ENCODE measurements around the gene CCDC180. TPM values are rescaled to one million over a fixed set of nuclear protein-coding genes. Genes with fewer than 3 reads are reported as not detected.

CCDC180 gene
- total and polyA plus RNA-seq, 2 experiments from 2014 or later, result 5.1 to 15.7 TPM

DNA sequence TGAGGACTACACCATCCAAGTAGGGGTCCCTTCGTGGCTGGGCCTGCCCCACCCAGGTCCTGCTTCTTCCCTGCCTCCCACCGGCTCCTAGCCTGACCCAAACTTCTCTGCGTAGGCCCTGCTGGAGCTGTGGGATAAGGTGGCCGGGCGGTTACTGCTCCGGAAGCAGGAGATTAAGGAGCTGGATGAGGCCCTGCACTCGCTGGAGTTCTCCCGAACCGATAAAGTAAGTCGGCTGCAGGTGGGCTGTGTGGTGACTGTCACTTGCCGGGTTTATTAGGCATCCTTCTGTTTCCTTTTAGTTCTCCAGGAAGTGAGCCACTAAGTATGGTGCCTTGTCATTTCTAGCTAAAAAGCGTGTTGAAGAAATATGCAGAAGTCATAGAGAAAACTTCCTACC lies 7.0 kb downstream of the CCDC180 start:
- H3K9me3 ChIP-seq (ENCODE audit: low read depth), result no peaks in the 10 kb centered on the region
- no peaks in the 10 kb centered on the region for H3K27me3 ChIP-seq
- H3K4me3 ChIP-seq, result no peak overlapping the region
- H3K27ac ChIP-seq, result no peak overlapping the region
- H3K36me3 ChIP-seq, result no peaks in the 10 kb centered on the region
- DNase-seq (ENCODE audit: low read depth in 1 of 2, low spot score in 1 of 2), result no peak
- no peaks in the 10 kb centered on the region for H3K4me1 ChIP-seq (ENCODE audit: low read depth)
- TF ChIP-seq CTCF (IDR thresholded peaks at IDR 0.05; ENCODE audit: low read depth, low read length), result no peak

DNA sequence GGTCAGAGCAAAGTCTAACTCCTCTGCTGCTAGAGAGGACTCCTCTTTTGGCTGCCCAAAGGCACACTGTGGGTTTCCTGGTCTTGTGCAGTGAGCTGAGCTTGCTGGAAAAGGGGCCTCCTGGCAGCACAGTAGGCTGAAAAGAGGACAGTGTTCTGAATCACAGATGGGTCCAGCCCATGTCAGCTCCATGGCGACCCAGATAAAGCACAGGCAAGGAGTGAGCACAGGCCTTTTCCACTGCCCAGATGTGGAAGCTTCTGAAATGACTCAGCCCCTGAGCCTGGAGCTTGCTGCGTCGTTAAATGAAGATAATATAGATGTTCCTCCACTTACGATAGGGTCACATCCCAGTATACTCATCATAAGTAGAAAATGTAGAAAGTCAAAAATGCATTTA lies 8.1 kb downstream of the CCDC180 start:
- Histone ChIP-seq H3K27ac (no peak overlapping the region), H3K4me1 (ENCODE audit: low read depth) (no peaks in the 10 kb centered on the region), H3K36me3 (no peaks in the 10 kb centered on the region), H3K27me3 (no peaks in the 10 kb centered on the region), H3K4me3 (no peak overlapping the region), H3K9me3 (ENCODE audit: low read depth) (no peaks in the 10 kb centered on the region)
- DNase-seq (ENCODE audit: low read depth in 1 of 2, low spot score in 1 of 2), result peak in 1 of 2 donors; percentile 68
- no peak for TF ChIP-seq CTCF (IDR thresholded peaks at IDR 0.05; ENCODE audit: low read depth, low read length)

DNA sequence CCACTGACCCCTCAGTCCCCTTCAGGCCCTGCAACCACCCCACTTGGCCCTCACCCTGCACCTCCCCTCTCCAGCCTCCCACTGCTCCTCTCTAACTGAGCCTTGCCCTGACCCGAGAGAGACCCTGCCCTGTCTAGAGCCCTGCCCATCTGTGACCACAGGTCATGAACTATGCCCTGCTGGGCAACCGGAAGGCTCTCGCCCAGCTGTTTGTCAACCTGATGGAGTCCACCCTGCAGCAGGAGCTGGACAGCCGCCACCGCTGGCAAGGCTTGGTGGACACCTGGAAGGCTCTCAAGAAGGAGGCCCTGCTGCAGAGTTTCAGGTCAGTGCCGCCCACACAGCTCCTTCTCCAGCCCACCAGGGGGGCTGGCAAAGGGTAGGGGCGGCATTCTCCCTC lies 9.4 kb downstream of the CCDC180 start:
- TF ChIP-seq CTCF (IDR thresholded peaks at IDR 0.05; ENCODE audit: low read depth, low read length), result no peak
- no peaks in the 10 kb centered on the region for H3K27me3 ChIP-seq
- H3K4me1 ChIP-seq (ENCODE audit: low read depth), result no peaks in the 10 kb centered on the region
- no peak overlapping the region for H3K4me3 ChIP-seq
- no peak for DNase-seq (ENCODE audit: low read depth in 1 of 2, low spot score in 1 of 2)
- no peaks in the 10 kb centered on the region for H3K36me3 ChIP-seq
- H3K9me3 ChIP-seq (ENCODE audit: low read depth), result no peaks in the 10 kb centered on the region
- no peak overlapping the region for H3K27ac ChIP-seq

- no peak for DNase-seq (ENCODE audit: low read depth in 1 of 2, low spot score in 1 of 2)
- Histone ChIP-seq H3K9me3 (ENCODE audit: low read depth) (no peaks in the 10 kb centered on the region), H3K4me3 (no peak overlapping the region), H3K4me1 (ENCODE audit: low read depth) (no peaks in the 10 kb centered on the region), H3K27ac (no peak overlapping the region), H3K27me3 (no peaks in the 10 kb centered on the region), H3K36me3 (no peaks in the 10 kb centered on the region)
- no peak for TF ChIP-seq CTCF (IDR thresholded peaks at IDR 0.05; ENCODE audit: low read depth, low read length)
Measured at GRCh38 chr9:97318433-97318832, 11.0 kb downstream of the CCDC180 start.

DNA sequence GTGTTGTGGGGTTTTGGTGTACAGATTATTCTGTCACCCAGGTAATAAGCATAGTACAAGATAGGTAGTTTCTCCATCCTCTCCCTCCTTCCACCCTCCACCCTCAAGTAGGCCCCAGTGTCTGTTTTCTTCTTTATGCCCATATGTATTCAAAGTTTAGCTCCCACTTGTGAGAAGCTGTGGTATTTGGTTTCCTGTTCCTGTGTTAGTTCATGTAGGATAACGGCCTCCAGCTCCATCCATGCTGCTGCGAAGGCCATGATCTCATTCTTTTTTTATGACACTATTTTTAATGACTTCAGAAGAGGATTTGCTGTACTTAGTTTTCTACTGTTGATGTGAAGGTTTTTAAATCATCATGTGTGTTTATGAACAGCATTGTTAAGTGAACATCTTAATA lies 11.9 kb downstream of the CCDC180 start:
- no peak for DNase-seq (ENCODE audit: low read depth in 1 of 2, low spot score in 1 of 2)
- no peak for TF ChIP-seq CTCF (IDR thresholded peaks at IDR 0.05; ENCODE audit: low read depth, low read length)
- no peaks in the 10 kb centered on the region for H3K27me3 ChIP-seq
- H3K4me3 ChIP-seq, result no peak overlapping the region
- H3K36me3 ChIP-seq, result no peaks in the 10 kb centered on the region
- H3K27ac ChIP-seq, result no peak overlapping the region
- H3K4me1 ChIP-seq (ENCODE audit: low read depth), result no peaks in the 10 kb centered on the region
- H3K9me3 ChIP-seq (ENCODE audit: low read depth), result no peaks in the 10 kb centered on the region

- Histone ChIP-seq H3K4me3 (no peak overlapping the region), H3K36me3 (peaks cover 1% of the 10 kb centered on the region), H3K27me3 (no peaks in the 10 kb centered on the region), H3K9me3 (ENCODE audit: low read depth) (no peaks in the 10 kb centered on the region), H3K4me1 (ENCODE audit: low read depth) (no peaks in the 10 kb centered on the region), H3K27ac (no peak overlapping the region)
- no peak for DNase-seq (ENCODE audit: low read depth in 1 of 2, low spot score in 1 of 2)
- TF ChIP-seq CTCF (IDR thresholded peaks at IDR 0.05; ENCODE audit: low read depth, low read length), result no peak
Measured at GRCh38 chr9:97320080-97320642, 12.7 kb downstream of the CCDC180 start.
